Right kidney (tissue), 9 donors: Measurements from ENCODE around the gene JADE1.

ENCODE experiments used
- DNase-seq: peaks from one replicate; pipeline ENCODE4 v3.0.0-alpha.2; 2016
- long read RNA-seq, 8 donors: transcript quantifications; one replicate each; lab custom pipeline, GENCODE V29; 2026

JADE1 gene
- long read RNA-seq, donor 1, full-length matches to known transcripts: 4 of 4 reads
- long read RNA-seq, donor 1, partial matches to known transcripts: 0 of 4 reads
- long read RNA-seq, donor 1, other reads (novel, unspliced or antisense): 0 of 4 reads
- long read RNA-seq, donor 2, full-length matches to known transcripts: 8 of 8 reads
- long read RNA-seq, donor 2, partial matches to known transcripts: 0 of 8 reads
- long read RNA-seq, donor 2, other reads (novel, unspliced or antisense): 0 of 8 reads
- long read RNA-seq, donor 3, full-length matches to known transcripts: 2 of 2 reads
- long read RNA-seq, donor 3, partial matches to known transcripts: 0 of 2 reads
- long read RNA-seq, donor 3, other reads (novel, unspliced or antisense): 0 of 2 reads
- long read RNA-seq, donor 4, full-length matches to known transcripts: 5 of 28 reads
- long read RNA-seq, donor 4, partial matches to known transcripts: 23 of 28 reads
- long read RNA-seq, donor 4, other reads (novel, unspliced or antisense): 0 of 28 reads
- long read RNA-seq, donor 5, full-length matches to known transcripts: 3 of 3 reads
- long read RNA-seq, donor 5, partial matches to known transcripts: 0 of 3 reads
- long read RNA-seq, donor 5, other reads (novel, unspliced or antisense): 0 of 3 reads
- long read RNA-seq, donor 6, full-length matches to known transcripts: 2 of 7 reads
- long read RNA-seq, donor 6, partial matches to known transcripts: 5 of 7 reads
- long read RNA-seq, donor 6, other reads (novel, unspliced or antisense): 0 of 7 reads
- long read RNA-seq, donor 7, full-length matches to known transcripts: 7 of 7 reads
- long read RNA-seq, donor 7, partial matches to known transcripts: 0 of 7 reads
- long read RNA-seq, donor 7, other reads (novel, unspliced or antisense): 0 of 7 reads
- long read RNA-seq, donor 8, full-length matches to known transcripts: 7 of 7 reads
- long read RNA-seq, donor 8, partial matches to known transcripts: 0 of 7 reads
- long read RNA-seq, donor 8, other reads (novel, unspliced or antisense): 0 of 7 reads

- peak; percentile 93 for DNase-seq
Observed at GRCh38 chr4:128809477-128810330, at the start of gene JADE1. Gene JADE1 (plus strand): TSS chr4:128809700. CDS start chr4:128831759, 22,059 bp downstream.

GRCh38 chr4:128766781-128767180 lies 42.7 kb upstream of the JADE1 start:
- DNase-seq: no peak

DNA sequence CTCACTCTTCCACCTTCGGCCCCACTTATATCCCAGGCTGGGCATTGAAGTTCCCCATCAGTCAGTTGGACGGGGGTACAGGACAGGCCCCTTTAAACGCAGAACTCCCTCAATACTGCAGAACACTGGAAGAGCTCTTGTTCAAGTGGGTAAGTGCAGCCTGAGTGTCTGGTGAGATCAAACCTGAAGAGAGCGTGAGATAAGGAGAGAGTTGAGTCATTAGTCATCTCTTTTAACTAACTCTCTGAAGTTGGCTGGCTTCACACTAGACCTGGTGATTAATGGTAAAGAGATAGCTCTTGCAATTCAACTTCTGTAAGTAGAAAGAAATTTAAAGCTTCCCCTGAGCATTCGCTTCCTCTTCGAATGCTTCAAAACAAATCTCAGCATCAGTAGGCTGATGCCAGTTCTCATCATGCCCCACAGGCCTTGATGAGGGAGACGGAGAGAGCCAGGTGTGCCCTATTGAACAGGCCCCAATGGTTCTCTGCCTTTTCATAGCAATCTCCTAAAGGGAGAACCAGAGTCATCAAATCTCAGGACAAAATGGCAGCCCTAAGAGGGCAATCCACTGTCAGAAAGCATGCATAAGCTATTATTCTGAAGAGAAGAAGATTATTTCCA lies 41.0 kb upstream of the JADE1 start:
- no peak for DNase-seq

GRCh38 chr4:128769011-128769410 lies 40.5 kb upstream of the JADE1 start:
- no peak for DNase-seq

GRCh38 chr4:128770807-128771206 lies 38.7 kb upstream of the JADE1 start:
- DNase-seq: no peak

DNA sequence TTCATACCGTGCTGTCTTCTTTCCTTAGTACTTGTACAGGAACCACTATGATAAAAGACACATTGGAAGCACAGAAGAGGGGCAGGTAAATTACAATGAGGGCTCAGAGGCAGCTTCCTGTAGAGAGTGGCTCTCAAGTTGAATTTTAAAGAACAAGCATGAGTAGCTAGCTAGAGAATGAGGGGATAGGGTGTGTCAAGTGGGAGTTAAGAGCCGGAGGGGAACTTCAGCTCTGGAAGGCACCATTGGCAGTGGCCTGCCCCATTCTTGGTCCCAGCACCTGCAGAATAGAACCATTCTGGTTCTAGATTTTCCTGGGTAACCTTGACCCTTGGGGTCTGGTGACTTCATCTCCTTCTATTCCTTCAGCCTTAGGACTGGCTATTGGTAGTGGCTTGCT lies 34.0 kb upstream of the JADE1 start:
- no peak for DNase-seq

GRCh38 chr4:128775916-128776315 lies 33.6 kb upstream of the JADE1 start:
- DNase-seq: no peak

GRCh38 chr4:128776794-128777216 lies 32.7 kb upstream of the JADE1 start:
- no peak for DNase-seq

GRCh38 chr4:128780688-128781087 lies 28.8 kb upstream of the JADE1 start:
- no peak for DNase-seq

DNA sequence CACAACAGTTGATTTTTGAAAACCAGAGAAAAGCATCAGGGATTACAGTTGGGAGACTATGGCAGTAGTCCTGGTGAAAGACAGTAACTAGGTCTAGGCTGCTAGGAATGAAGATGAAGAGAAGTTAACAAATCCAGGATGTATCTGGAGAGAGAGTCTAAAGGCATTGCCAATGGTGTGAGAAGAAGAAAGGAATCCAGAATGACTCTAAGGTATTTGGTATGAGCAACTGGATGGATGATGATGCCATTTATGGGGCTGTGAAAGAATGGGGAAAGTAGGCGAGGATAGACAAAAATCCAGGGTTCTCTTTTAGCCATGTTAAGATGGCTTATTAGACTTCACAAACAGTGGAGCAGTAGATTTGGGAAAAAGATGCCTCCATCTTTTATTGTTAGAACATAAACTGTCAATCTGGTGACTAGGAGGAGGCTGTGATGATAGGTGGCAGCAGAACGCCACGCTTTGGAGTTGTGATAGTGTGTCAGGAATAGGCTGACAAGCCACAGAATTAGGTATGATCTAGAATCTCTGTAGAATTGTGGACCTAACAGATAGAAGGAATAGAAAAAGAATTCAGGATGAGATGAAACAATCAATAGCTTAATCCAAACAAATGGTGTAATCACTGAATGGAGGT lies 27.3 kb upstream of the JADE1 start:
- DNase-seq: no peak

DNA sequence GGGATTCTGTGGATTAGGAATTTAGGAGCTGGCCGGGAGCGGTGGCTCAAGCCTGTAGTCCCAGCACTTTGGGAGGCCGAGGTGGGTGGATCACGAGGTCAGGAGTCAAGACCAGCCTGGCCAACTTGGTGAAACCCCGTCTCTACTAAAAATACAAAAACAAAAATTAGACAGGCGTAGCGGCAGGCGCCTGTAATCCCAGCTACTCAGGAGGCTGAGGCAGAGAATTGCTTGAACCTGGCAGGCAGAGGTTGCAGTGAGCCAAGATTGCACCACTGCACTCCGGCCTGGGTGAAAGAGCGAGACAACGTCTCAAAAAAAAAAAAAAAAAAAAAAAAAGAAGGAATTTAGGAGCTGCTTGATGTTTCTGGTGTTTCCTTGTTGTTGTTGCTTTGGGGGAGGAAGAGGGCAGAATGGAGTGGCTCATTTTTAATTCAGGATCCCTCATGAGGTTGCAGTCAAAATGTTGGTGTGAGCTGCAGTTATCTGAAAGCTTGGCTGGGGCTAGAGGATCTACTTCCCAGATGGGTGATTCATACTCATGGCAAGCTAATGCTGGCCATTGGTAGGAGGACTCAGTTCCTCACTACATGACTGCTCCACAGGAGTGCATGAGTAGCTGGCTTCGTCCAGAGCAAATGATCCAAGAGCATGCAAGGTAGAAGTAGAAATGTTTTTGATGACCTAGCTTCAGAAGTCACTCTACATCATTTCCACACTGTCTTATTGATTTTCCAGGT lies 26.5 kb upstream of the JADE1 start:
- DNase-seq: no peak

GRCh38 chr4:128787509-128788311 lies 21.8 kb upstream of the JADE1 start:
- DNase-seq: peak; percentile 43

GRCh38 chr4:128793859-128794672 lies 15.4 kb upstream of the JADE1 start:
- DNase-seq: peak; percentile 19

DNA sequence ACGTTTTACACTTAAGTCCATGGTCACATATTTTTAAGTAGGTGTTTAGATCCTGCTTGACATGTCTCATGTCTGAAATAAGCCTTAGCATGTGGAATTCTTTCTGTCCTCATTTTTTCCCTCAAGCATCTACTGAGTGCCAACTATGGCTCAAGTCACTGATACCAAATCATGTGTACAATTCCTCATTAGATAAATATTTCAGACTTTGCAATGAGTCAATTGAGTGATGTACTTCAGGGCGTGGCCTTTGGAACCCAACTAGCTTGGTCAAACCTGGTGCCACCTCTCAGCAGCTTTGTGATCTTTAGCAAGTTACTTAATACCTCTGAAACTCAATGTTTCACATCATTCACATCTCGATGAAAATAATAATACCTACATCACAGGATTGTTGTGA lies 12.6 kb upstream of the JADE1 start:
- no peak for DNase-seq

GRCh38 chr4:128800284-128800683 lies 9.2 kb upstream of the JADE1 start:
- DNase-seq: no peak

DNA sequence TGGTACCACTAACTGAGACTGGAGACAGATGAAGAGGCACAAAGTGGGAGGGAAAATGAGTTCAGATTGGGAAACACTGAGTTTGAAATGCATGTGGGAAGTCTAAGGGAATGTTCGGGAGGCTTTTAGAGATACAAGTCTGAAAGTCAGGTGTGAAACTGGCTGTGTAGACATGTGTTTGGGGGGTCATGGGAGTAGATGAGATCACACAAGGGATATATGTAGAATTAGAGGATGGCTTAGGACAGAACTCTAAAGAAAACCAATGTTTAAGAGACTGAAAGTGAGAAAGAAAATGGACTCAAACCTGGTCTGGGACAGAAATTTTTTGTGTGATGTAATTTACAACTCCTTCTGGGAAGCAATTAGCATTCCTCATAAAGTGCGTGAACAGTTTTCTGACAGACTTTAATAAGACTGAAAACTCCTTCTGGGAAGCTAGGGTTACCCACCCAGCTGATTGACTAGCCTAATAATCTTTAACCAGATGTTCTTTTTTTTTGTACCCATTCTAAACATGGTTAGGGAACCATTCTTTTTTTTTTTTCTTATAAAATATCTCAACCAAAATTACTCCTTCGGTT lies 8.7 kb upstream of the JADE1 start:
- DNase-seq: no peak

DNA sequence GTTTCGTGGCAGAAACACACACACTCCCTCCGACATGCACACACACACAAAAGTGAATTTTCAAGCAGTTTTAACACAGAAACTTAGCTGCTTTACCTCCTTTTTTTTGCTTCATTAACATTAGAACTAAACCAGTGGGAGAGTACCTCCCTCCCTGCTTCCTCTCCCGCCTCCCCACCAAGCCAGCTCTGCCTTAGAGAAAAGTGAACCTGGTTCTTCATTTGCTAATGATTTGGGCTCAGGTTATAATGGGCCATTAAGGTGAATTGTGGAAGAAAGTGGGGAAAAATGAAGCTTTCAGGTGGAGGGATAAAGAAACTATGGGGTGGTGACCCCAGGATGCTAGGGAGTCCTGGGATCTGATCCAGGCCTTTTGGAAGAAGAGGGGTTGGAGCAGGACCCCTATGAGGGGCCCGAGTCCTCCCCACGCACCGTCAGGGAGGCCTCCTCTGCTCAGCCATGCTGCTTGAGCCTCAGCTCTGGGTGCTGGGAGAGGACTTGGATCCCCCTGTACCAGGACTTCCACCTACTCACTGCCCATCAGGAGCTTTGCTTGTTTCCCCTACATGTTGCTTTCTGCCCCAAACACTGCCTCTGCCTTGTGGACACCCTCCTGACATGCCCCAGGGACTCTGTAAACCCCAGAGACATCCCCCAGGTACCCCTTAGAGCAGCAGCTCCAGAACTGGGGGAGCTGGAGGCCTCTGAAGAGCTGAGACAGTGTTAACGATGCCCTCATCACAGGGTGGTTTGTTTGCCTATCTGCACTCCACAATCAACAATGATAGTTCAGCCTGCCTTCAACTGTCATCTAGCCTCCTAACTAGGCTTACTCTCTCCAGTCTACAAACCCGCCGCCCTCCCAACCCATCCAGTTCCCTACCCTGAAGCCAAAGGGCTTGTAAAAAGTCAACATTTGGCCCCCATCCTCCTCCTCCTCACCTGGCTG lies 6.5 kb upstream of the JADE1 start:
- no peak for DNase-seq
